Stimulated activated CD4-positive, alpha-beta T cell treated with anti-CD3 and anti-CD28 coated beads, Interleukin-2, amount 100 ng/mL, for 48 hours (primary cell): ENCODE data around the gene DIAPH1.

Source experiments
- DNase-seq, 2 donors: peaks; one replicate each; pipeline ENCODE4 v3.0.0-alpha.2; 2020

Gene DIAPH1

GRCh38 chr5:141559461-141559860 lies 59.3 kb downstream of the DIAPH1 start:
- DNase-seq = no peak

- no peak for DNase-seq
Measured at GRCh38 chr5:141558150-141558549, 60.6 kb downstream of the DIAPH1 start.

GRCh38 chr5:141557681-141558136 lies 61.1 kb downstream of the DIAPH1 start:
- DNase-seq = peak; percentile 72

- no peak for DNase-seq
Measured at GRCh38 chr5:141547921-141548320, 70.9 kb downstream of the DIAPH1 start.

- no peak for DNase-seq
Measured at GRCh38 chr5:141547488-141547887, 71.3 kb downstream of the DIAPH1 start.

- no peak for DNase-seq
Measured at GRCh38 chr5:141543053-141543452, 75.7 kb downstream of the DIAPH1 start.

GRCh38 chr5:141534492-141535213 lies 84.1 kb downstream of the DIAPH1 start:
- no peak for DNase-seq

GRCh38 chr5:141533897-141534296 lies 84.9 kb downstream of the DIAPH1 start:
- no peak for DNase-seq

GRCh38 chr5:141532726-141533125 lies 86.1 kb downstream of the DIAPH1 start:
- no peak for DNase-seq

- DNase-seq = no peak
Measured at GRCh38 chr5:141529873-141530272, 88.9 kb downstream of the DIAPH1 start.

GRCh38 chr5:141529002-141529401 lies 89.8 kb downstream of the DIAPH1 start:
- DNase-seq = no peak

GRCh38 chr5:141528291-141528984 lies 90.4 kb downstream of the DIAPH1 start:
- DNase-seq = no peak

GRCh38 chr5:141527426-141527825 lies 91.4 kb downstream of the DIAPH1 start:
- DNase-seq = no peak

- DNase-seq = no peak
Measured at GRCh38 chr5:141525653-141526052, 93.1 kb downstream of the DIAPH1 start.

- DNase-seq = peak; percentile 37 to 42
Measured at GRCh38 chr5:141524604-141525597, 93.9 kb downstream of the DIAPH1 start.

- no peak for DNase-seq
Measured at GRCh38 chr5:141523991-141524390, 94.8 kb downstream of the DIAPH1 start.

- DNase-seq = no peak
Measured at GRCh38 chr5:141522301-141522700, 96.5 kb downstream of the DIAPH1 start.

- DNase-seq = no peak
Measured at GRCh38 chr5:141521244-141521781, 97.5 kb downstream of the DIAPH1 start.

GRCh38 chr5:141519605-141520565 lies 98.9 kb downstream of the DIAPH1 start:
- no peak for DNase-seq

GRCh38 chr5:141518618-141519015 lies 100.2 kb downstream of the DIAPH1 start:
- DNase-seq = no peak

- no peak for DNase-seq
Measured at GRCh38 chr5:141517880-141518617, 100.8 kb downstream of the DIAPH1 start.
